ENCODE data around the gene PLSCR4. TPM values are rescaled to one million over a fixed set of nuclear protein-coding genes. Genes with fewer than 3 reads are reported as not detected.
A peak's percentile ranks its signal among the peaks of the same experiment; 100 is the strongest.
"Not testable (repeated sequence)": the region's sequence is repeated elsewhere in the genome, so short reads cannot be mapped to it uniquely, and the experiment has no call there.

The PLSCR4 gene, protein sequence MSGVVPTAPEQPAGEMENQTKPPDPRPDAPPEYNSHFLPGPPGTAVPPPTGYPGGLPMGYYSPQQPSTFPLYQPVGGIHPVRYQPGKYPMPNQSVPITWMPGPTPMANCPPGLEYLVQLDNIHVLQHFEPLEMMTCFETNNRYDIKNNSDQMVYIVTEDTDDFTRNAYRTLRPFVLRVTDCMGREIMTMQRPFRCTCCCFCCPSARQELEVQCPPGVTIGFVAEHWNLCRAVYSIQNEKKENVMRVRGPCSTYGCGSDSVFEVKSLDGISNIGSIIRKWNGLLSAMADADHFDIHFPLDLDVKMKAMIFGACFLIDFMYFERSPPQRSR
- 3.9 TPM for polyA plus RNA-seq (2013, experiment 1 of 2)
- polyA plus RNA-seq (2013, experiment 2 of 2): 2.9 TPM

DNA sequence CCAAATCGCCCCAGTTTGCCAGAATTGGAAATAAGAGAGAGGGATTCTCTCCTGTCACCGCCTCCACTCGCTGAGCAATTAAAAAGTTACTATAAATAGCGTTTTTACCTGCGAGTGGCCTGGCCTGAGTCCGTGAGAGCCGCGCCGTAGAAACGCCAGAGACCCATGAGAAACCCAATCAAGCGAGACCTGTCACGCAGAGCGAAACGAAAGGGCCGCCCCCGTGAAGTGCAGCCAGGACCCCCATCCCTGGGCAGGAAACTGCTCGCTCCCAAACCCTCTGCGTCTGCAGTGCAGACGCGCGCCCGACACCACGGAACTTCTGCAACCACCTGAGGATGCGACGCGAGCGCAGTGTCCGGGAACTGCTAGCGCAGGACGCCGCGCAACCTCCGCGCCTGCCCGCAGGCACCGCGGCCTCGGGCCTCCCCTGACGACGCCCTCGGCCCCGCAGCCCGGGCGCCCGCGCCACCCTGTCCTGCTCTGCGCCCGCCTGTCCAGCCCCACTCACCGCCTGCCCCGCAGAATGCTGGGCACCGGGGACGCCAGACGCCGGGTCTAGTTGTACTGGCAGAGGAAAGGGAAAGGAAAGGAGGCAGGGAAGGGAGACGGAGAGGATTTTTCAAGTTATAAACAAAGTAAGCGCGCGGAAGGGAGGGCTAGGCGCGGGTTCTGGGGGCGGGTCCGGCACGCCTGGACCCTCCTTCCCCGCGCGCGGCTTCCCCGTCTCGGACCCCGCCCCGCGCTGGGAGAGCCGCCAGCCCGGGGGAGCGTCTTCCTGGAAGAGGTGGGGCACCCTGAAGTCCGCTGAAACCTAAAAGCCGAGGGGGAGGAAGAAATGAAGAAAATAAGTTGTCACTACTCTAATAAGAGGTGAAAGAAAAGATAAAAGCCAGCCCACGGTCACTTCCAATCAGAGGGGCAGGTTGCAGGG is at the start of gene PLSCR4:
TSS of gene PLSCR4 (minus strand) at position 657 of the 934 bp plus-strand sequence. CDS start 29,034 bp downstream, outside the sequence.
- Histone ChIP-seq H3K4me1 (ENCODE audit: control insufficient read depth, insufficient read depth, low read length, poor library complexity, severe bottlenecking) (no peaks in the 10 kb centered on the region), H3K9me3 (ENCODE audit: control insufficient read depth, low read length) (peaks cover 3% of the 10 kb centered on the region), H3K4me3 (ENCODE audit: extremely low read depth, insufficient read depth, low read length, poor library complexity, severe bottlenecking) (peak within 1 kb of the TSS; percentile 70), H3K36me3 (ENCODE audit: control insufficient read depth, insufficient read depth, low read length) (no peaks in the 10 kb centered on the region), H3K27ac (ENCODE audit: low read depth, low read length, severe bottlenecking) (no peak within 1 kb of the TSS)
- 1% methylated on average over 49 to 62 of the region's 78 CpGs for WGBS, 2 experiments (ENCODE audit: insufficient coverage in 2 of 2)

DNA sequence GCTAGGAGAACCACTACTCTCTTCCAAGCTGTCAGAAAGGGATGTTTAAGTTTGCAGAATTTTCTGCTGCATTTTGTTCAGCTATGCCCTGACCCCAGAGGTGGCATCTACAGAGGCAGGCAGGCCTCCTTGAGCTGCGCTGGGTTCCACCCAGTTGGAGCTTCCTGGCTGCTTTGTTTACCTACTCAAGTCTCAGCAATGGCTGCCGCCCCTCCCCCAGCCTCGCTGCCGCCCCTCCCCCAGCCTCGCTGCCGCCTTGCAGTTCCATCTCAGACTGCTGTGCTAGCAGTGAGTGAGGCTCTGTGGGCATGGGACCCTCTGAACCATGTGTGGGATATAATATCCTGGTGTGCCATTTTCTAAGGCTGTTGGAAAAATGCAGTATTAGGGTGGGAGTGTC is 42.5 kb upstream of the PLSCR4 start:
- not testable (repeated sequence) for H3K27ac ChIP-seq (ENCODE audit: low read depth, low read length, severe bottlenecking); H3K9me3 ChIP-seq (ENCODE audit: control insufficient read depth, low read length); H3K4me1 ChIP-seq (ENCODE audit: control insufficient read depth, insufficient read depth, low read length, poor library complexity, severe bottlenecking); H3K36me3 ChIP-seq (ENCODE audit: control insufficient read depth, insufficient read depth, low read length); H3K4me3 ChIP-seq (ENCODE audit: extremely low read depth, insufficient read depth, low read length, poor library complexity, severe bottlenecking)
- WGBS, 2 experiments (ENCODE audit: insufficient coverage in 2 of 2): 89 to 100% methylated on average over 1 of the region's 6 CpGs

DNA sequence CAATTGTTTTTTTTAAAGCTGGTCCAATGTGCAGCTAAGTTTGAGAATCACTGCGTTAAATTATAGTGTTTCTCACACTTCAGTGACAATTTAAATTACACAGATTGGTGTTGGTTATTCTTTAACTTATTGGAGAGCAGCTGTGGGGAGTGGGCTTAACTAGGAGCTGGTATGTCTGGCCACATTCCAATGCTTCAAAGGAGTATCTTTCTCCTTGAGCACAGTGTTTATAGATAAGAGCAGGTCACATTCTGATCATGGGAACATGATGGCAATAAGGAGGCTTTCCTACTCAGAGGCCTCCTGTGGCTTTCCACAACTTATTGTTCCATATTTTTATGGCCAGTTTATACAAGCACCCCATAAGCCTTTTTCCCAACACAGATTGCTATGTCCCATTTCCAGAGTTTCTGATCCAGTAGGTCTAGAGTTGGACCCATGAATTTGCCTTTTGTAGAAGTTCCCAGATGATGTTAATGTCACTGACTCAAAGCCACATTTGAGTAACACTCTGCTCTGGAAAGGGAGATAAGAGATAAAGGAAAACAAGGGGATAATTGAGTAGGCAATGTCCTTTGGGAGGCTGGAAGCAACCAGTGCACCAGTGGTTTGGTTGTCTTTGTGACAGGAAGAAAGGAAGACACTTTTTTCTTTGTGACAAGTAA is 33.0 kb upstream of the PLSCR4 start:
- WGBS, 2 experiments (ENCODE audit: insufficient coverage in 2 of 2): no CpG with 5 or more reads among the region's 1 CpG

DNA sequence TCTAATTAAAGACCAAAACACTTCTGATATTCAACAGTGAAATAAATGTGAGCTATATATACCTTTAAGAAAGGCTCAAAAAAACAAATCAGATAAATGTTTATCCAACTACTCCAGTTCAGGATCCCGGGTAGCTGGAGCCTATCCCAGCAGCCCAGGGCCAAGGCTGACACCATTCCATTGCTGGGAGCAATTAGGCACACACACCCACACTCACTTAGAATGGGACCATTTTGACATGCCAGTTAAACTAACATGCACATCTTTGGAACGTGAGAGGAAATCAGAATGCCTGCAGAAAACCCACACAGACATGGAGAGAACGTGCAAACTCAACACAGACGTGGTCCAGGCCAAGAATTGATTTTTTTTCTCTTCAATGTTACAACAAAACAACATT is 30.0 kb upstream of the PLSCR4 start:
- H3K4me3 ChIP-seq (ENCODE audit: extremely low read depth, insufficient read depth, low read length, poor library complexity, severe bottlenecking): no peak overlapping the region
- WGBS, 2 experiments (ENCODE audit: insufficient coverage in 2 of 2): 91 to 93% methylated on average over 3 to 4 of the region's 4 CpGs
- H3K4me1 ChIP-seq (ENCODE audit: control insufficient read depth, insufficient read depth, low read length, poor library complexity, severe bottlenecking): peaks cover 6% of the 10 kb centered on the region

More for the DNA sequence above, 33.0 kb upstream of the PLSCR4 start:
- Histone ChIP-seq H3K27ac (ENCODE audit: low read depth, low read length, severe bottlenecking) (peak overlapping the region; percentile 78), H3K36me3 (ENCODE audit: control insufficient read depth, insufficient read depth, low read length) (no peaks in the 10 kb centered on the region), H3K4me3 (ENCODE audit: extremely low read depth, insufficient read depth, low read length, poor library complexity, severe bottlenecking) (no peak overlapping the region), H3K4me1 (ENCODE audit: control insufficient read depth, insufficient read depth, low read length, poor library complexity, severe bottlenecking) (peaks cover 6% of the 10 kb centered on the region), H3K9me3 (ENCODE audit: control insufficient read depth, low read length) (no peaks in the 10 kb centered on the region)

DNA sequence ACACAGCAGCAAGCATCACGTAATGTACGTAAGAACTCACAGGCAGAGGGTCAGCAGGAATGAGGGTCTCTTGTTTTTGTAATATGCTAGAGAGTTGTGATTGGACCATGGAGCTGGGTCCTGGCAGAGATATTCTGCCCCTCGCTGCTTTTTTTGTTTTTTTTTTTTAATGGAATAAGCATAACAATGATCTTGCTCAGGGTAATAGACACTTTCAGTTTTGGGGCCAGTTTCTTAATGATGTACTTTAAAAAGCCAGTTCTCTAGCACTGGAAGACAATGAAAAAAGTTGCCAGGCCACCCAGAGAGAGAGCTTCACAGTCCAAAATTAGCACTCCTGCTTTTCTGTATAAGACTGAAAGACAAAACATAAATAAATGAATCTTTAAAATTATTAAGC is 29.0 kb upstream of the PLSCR4 start:
- H3K4me3 ChIP-seq (ENCODE audit: extremely low read depth, insufficient read depth, low read length, poor library complexity, severe bottlenecking): no peak overlapping the region
- H3K27ac ChIP-seq (ENCODE audit: low read depth, low read length, severe bottlenecking): no peak overlapping the region
- H3K4me1 ChIP-seq (ENCODE audit: control insufficient read depth, insufficient read depth, low read length, poor library complexity, severe bottlenecking): peaks cover 6% of the 10 kb centered on the region
- WGBS, 2 experiments (ENCODE audit: insufficient coverage in 2 of 2): 84 to 100% methylated on average over 2 to 3 of the region's 3 CpGs
- H3K36me3 ChIP-seq (ENCODE audit: control insufficient read depth, insufficient read depth, low read length): no peaks in the 10 kb centered on the region
- H3K9me3 ChIP-seq (ENCODE audit: control insufficient read depth, low read length): no peaks in the 10 kb centered on the region

More for the DNA sequence above, 30.0 kb upstream of the PLSCR4 start:
- Histone ChIP-seq H3K36me3 (ENCODE audit: control insufficient read depth, insufficient read depth, low read length) (no peaks in the 10 kb centered on the region), H3K9me3 (ENCODE audit: control insufficient read depth, low read length) (no peaks in the 10 kb centered on the region), H3K27ac (ENCODE audit: low read depth, low read length, severe bottlenecking) (no peak overlapping the region)

DNA sequence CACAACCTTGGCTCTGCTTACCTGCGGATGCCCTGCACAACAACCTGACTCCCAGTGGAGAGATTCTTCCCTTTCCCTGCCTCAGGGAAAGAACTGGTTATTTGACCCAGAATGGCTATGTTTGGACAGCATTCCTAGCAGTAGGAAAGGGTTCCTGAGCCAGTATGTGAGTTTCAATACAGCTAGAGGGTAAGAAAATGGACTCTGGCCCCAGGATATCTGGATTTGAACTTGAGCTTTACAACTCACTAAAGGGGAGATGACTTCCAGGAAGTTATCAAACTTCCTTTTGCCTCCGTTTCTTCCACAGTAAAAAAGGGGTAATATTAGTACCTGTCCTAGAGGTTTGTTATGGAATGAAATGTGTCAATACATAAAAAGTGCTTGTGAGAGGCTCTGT is 28.1 kb upstream of the PLSCR4 start:
- Histone ChIP-seq H3K36me3 (ENCODE audit: control insufficient read depth, insufficient read depth, low read length) (no peaks in the 10 kb centered on the region), H3K4me1 (ENCODE audit: control insufficient read depth, insufficient read depth, low read length, poor library complexity, severe bottlenecking) (peaks cover 6% of the 10 kb centered on the region), H3K9me3 (ENCODE audit: control insufficient read depth, low read length) (no peaks in the 10 kb centered on the region), H3K27ac (ENCODE audit: low read depth, low read length, severe bottlenecking) (no peak overlapping the region), H3K4me3 (ENCODE audit: extremely low read depth, insufficient read depth, low read length, poor library complexity, severe bottlenecking) (no peak overlapping the region)
- no CpG with 5 or more reads among the region's 2 CpGs for whole genome bisulfite sequencing, 2 experiments (ENCODE audit: insufficient coverage in 2 of 2)

DNA sequence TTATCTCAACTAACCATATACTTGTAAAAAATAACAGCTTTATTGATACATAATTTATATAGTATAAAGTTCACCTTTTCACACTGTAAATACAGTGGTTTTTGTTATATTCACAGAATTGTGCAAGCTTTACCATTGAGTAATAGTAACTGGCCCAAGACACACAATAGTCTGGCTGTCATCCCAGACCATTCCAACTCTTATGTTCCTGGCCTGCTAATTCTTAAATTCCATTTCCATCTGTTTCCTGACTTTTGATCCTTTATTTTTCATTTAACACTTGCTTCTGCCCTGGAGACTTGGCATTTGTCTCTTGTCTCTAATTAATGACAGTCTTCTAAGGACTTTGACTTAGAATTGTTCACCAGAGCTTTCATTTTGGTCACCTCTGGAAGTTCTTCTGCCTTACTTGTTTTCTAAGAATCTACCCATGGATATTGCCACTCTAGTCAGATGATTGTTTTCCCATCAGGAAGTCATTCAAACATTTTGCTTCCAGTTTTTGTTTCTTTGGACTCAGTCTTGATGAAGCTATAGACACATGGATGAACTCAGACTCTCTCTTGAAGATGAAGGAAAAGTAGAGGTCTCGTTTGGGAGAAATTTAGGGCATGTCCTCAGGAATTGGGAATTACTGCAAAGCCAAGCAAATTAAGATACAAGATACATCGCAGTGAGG is 27.2 kb upstream of the PLSCR4 start:
- no peak overlapping the region for H3K27ac ChIP-seq (ENCODE audit: low read depth, low read length, severe bottlenecking)
- no peaks in the 10 kb centered on the region for H3K4me1 ChIP-seq (ENCODE audit: control insufficient read depth, insufficient read depth, low read length, poor library complexity, severe bottlenecking)
- no peaks in the 10 kb centered on the region for H3K36me3 ChIP-seq (ENCODE audit: control insufficient read depth, insufficient read depth, low read length)
- no peaks in the 10 kb centered on the region for H3K9me3 ChIP-seq (ENCODE audit: control insufficient read depth, low read length)
- no peak overlapping the region for H3K4me3 ChIP-seq (ENCODE audit: extremely low read depth, insufficient read depth, low read length, poor library complexity, severe bottlenecking)
- 100% methylated on average over 2 of the region's 2 CpGs for WGBS, 2 experiments (ENCODE audit: insufficient coverage in 2 of 2)

DNA sequence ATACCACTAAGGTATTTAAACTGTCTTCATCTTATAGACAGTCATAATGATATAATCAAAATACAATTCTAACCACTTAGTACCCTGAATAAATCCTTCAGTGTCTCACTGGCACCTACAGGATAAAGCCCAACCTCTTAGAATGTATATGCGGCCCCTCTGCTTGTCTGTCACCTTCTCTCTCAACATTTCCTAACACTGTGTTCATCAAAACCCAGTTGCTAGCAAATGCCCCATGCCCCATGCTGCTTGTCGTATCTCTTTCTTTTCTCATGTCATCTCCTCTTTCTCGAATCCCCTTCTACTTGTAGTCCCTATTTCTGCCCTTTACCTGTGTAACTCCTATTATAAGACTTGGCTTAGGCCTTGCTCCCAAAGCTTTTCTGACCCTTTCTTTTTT is 24.6 kb upstream of the PLSCR4 start:
- no peak overlapping the region for H3K27ac ChIP-seq (ENCODE audit: low read depth, low read length, severe bottlenecking)
- no peaks in the 10 kb centered on the region for H3K9me3 ChIP-seq (ENCODE audit: control insufficient read depth, low read length)
- H3K4me3 ChIP-seq (ENCODE audit: extremely low read depth, insufficient read depth, low read length, poor library complexity, severe bottlenecking): no peak overlapping the region
- no peaks in the 10 kb centered on the region for H3K36me3 ChIP-seq (ENCODE audit: control insufficient read depth, insufficient read depth, low read length)
- H3K4me1 ChIP-seq (ENCODE audit: control insufficient read depth, insufficient read depth, low read length, poor library complexity, severe bottlenecking): no peaks in the 10 kb centered on the region
- WGBS, 2 experiments (ENCODE audit: insufficient coverage in 2 of 2): 78 to 84% methylated on average over 3 of the region's 3 CpGs

DNA sequence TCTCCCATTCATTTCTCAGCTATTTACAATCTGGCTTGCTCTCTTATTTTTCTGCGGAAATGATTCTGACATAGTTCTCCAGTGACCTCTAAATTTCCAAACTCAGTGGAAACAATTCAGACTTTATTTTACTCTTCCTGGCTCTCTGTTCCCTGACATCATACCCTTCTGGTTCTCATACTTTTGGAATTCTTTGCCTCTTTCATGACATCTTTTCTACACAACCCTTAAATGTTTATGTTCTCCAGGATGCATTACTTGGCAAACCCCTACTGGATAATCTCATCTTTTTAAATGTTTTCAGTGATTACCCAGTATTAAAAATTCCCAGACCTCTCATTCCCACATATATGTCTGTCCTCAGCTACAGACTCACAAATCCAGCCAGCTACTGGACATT is 23.9 kb upstream of the PLSCR4 start:
- no peaks in the 10 kb centered on the region for H3K36me3 ChIP-seq (ENCODE audit: control insufficient read depth, insufficient read depth, low read length)
- no peaks in the 10 kb centered on the region for H3K9me3 ChIP-seq (ENCODE audit: control insufficient read depth, low read length)
- H3K4me1 ChIP-seq (ENCODE audit: control insufficient read depth, insufficient read depth, low read length, poor library complexity, severe bottlenecking): no peaks in the 10 kb centered on the region
- H3K27ac ChIP-seq (ENCODE audit: low read depth, low read length, severe bottlenecking): peak overlapping the region; percentile 39
- WGBS, 2 experiments (ENCODE audit: insufficient coverage in 2 of 2): 94 to 100% methylated on average over 1 of the region's 1 CpG
- H3K4me3 ChIP-seq (ENCODE audit: extremely low read depth, insufficient read depth, low read length, poor library complexity, severe bottlenecking): no peak overlapping the region
